Endothelial cell of umbilical vein (primary cell): Measurements from ENCODE around the gene PTGDR2. TPM values are rescaled to one million over a fixed set of nuclear protein-coding genes. Genes with fewer than 3 reads are reported as not detected.

Source experiments
- BruUV-seq: library from RNA; stranded (reverse); fragments of 400-500 nt; replicated peaks from 2 replicates; lab custom pipeline; 2021; lab: Mats Ljungman, UMichigan
- CTCF ChIA-PET: fragments of 300-600, 350-600 bp; sonication (Branson Sonifier 250); formaldehyde crosslinking; loops from one replicate; lab custom pipeline; 2021; ENCODE audit warnings: antibody characterized with exemption, inconsistent platforms; lab: Charles Lee
- POLR2A ChIA-PET: fragments of 300-600, 350-600 bp; sonication (Branson Sonifier 250); formaldehyde crosslinking; loops from one replicate; lab custom pipeline; 2021; ENCODE audit warnings: antibody characterized with exemption, inconsistent platforms; lab: Charles Lee
- DNase-seq: peaks from one replicate; pipeline ENCODE4 v3.0.0-alpha.2; 2011; ENCODE audit warnings: low read depth, low spot score
- FAIRE-seq: peaks from 2 replicates; lab custom pipeline; 2011; peaks lifted over from hg19 to GRCh38; lab: Jason Lieb, UNC
- H2AFZ ChIP-seq: 2 replicates; pipeline ENCODE4 v1.6.0; 2012; ENCODE audit warnings: low read depth, low read length, control low read depth, inconsistent platforms
- H3K27ac ChIP-seq: 2 replicates; pipeline ENCODE4 v1.5.1; 2011; ENCODE audit warnings: low read depth, mild to moderate bottlenecking, control low read depth, low read length, moderate library complexity; ENCODE audit not compliant: insufficient read depth
- H3K27me3 ChIP-seq, 2 experiments: 2 replicates each; pipeline versions ENCODE4 v1.6.0 to v1.6.1; 2011; ENCODE audit warnings: low read length in 2 of 2, mixed read lengths in 1 of 2; ENCODE audit not compliant: control insufficient read depth in 2 of 2, insufficient read depth in 2 of 2
- H3K36me3 ChIP-seq, 2 experiments: 2 replicates in 1 of 2; 3 replicates in 1 of 2; pipeline ENCODE4 v1.5.1; 2011; ENCODE audit warnings: low read length in 2 of 2, mild to moderate bottlenecking in 1 of 2, moderate library complexity in 1 of 2; ENCODE audit not compliant: control insufficient read depth in 2 of 2, insufficient read depth in 2 of 2; ENCODE audit errors: extremely low read depth in 1 of 2
- H3K4me1 ChIP-seq: 3 replicates; pipeline ENCODE4 v1.5.1; 2011; ENCODE audit warnings: mild to moderate bottlenecking, low read length; ENCODE audit not compliant: control insufficient read depth, insufficient read depth; ENCODE audit errors: extremely low read depth
- H3K4me2 ChIP-seq: 2 replicates; pipeline ENCODE4 v1.6.1; 2011; ENCODE audit warnings: low read length, control low read depth, mixed read lengths; ENCODE audit not compliant: insufficient read depth
- H3K4me3 ChIP-seq, 3 experiments: fragments of 200-600 bp in 1 of 3; sonication (generic), shearing (Covaris generic) in 1 of 3; replicated peaks in 1 of 3; 2 replicates each; pipeline ENCODE4 v1.5.1; 2011 to 2016; ENCODE audit warnings: control low read depth in 3 of 3, low read length in 3 of 3, mild to moderate bottlenecking in 2 of 3, inconsistent platforms in 1 of 3, low read depth in 1 of 3, moderate library complexity in 1 of 3; ENCODE audit not compliant: insufficient read depth in 1 of 3
- H3K79me2 ChIP-seq: 2 replicates; pipeline ENCODE4 v1.6.0; 2012; ENCODE audit warnings: low read length, inconsistent platforms; ENCODE audit not compliant: control insufficient read depth, insufficient read depth
- H3K9ac ChIP-seq: replicated peaks from 2 replicates; pipeline ENCODE3; 2011; ENCODE audit warnings: low read length, control low read depth; ENCODE audit not compliant: insufficient read depth; ENCODE audit errors: extremely low read depth
- H3K9me1 ChIP-seq: replicated peaks from 3 replicates; pipeline ENCODE4 v1.6.0; 2011; ENCODE audit warnings: mild to moderate bottlenecking, low read length; ENCODE audit not compliant: control insufficient read depth, insufficient read depth; ENCODE audit errors: extremely low read depth
- H3K9me3 ChIP-seq: replicated peaks from 2 replicates; pipeline ENCODE4 v1.5.1; 2012; ENCODE audit warnings: low read length, inconsistent platforms; ENCODE audit not compliant: control insufficient read depth, insufficient read depth
- H4K20me1 ChIP-seq: replicated peaks from 2 replicates; pipeline ENCODE3; 2011; ENCODE audit warnings: mild to moderate bottlenecking, low read length; ENCODE audit not compliant: control insufficient read depth, insufficient read depth; ENCODE audit errors: extremely low read depth
- FOS ChIP-seq: IDR thresholded peaks from 2 replicates; pipeline ENCODE4 v1.6.1; 2011; ENCODE audit warnings: mild to moderate bottlenecking, low read length, moderate library complexity, borderline replicate concordance; ENCODE audit not compliant: insufficient read depth
- GATA2 ChIP-seq: IDR thresholded peaks from 2 replicates; pipeline ENCODE4 v1.7.0; 2011; ENCODE audit warnings: low read depth, mild to moderate bottlenecking, moderate library complexity, mixed read lengths, low read length; ENCODE audit not compliant: insufficient read length, insufficient read depth
- JUN ChIP-seq: IDR thresholded peaks from 2 replicates; pipeline ENCODE4 v1.6.1; 2011; ENCODE audit warnings: borderline replicate concordance, low read depth; ENCODE audit not compliant: insufficient read length, insufficient read depth
- MYC ChIP-seq: IDR thresholded peaks from one replicate; pipeline ENCODE4 v1.6.1; 2011; ENCODE audit warnings: mild to moderate bottlenecking, low read depth, low read length
- POLR2A ChIP-seq: IDR thresholded peaks from 2 replicates; pipeline ENCODE4 v1.6.1; 2012; ENCODE audit warnings: low read depth, mild to moderate bottlenecking, control low read depth, low read length
- POLR2AphosphoS5 ChIP-seq: IDR thresholded peaks from 2 replicates; pipeline ENCODE4 v1.6.1; 2012; ENCODE audit warnings: low read depth, mild to moderate bottlenecking, control low read depth, low read length, moderate library complexity; ENCODE audit not compliant: insufficient read depth
- dilution Hi-C: fragments of 300-500 bp; cut with MboI; formaldehyde crosslinking; loops from one replicate; pipeline ENCODE4 v1.15.0; 2019; ENCODE audit warnings: low sequenced_read_pairs; ENCODE audit not compliant: extremely low pct_ligation_motif_present
- intact Hi-C: fragments of 100-400 bp; cut with micrococcal nuclease; formaldehyde crosslinking; loops from one replicate; pipeline ENCODE4 v1.10.0; 2022
- polyA plus RNA-seq, 4 experiments: library from polyadenylated mRNA; depleted of rRNA in 3 of 4; stranded (reverse) in 3 of 4; unstranded in 1 of 4; fragments of >200 nt; gene quantifications; 2 replicates each; pipeline versions ENCODE4 v1.2.1 to v1.2.3, GENCODE V29; 2011 to 2012; ENCODE audit warnings: missing spikeins in 1 of 4
- total RNA-seq: library from RNA; stranded (reverse); gene quantifications from 2 replicates; pipeline ENCODE4 v1.2.3, GENCODE V29; 2021
- TF ChIP-seq, protein P1 (sequence below), 2 donors: IDR thresholded peaks; 1 replicate in 1 of 2; 2 replicates in 1 of 2; pipeline ENCODE4 v1.5.1; 2011; ENCODE audit warnings: low read length in 2 of 2, mild to moderate bottlenecking in 2 of 2, moderate library complexity in 2 of 2, control low read depth in 1 of 2, inconsistent platforms in 1 of 2, low read depth in 1 of 2; ENCODE audit not compliant: insufficient read depth in 1 of 2; ENCODE audit errors: extremely low read depth in 1 of 2
- TF ChIP-seq, protein P2 (sequence below): IDR thresholded peaks from 2 replicates; pipeline ENCODE4 v1.6.1; 2011; ENCODE audit not compliant: insufficient read depth, insufficient read length

The PTGDR2 gene
- total and polyA plus RNA-seq, 2 donors (not counting 3 experiments of a cell fraction or from before 2014, with no cell fraction given): 0.15 TPM; not detected in 1

DNA sequence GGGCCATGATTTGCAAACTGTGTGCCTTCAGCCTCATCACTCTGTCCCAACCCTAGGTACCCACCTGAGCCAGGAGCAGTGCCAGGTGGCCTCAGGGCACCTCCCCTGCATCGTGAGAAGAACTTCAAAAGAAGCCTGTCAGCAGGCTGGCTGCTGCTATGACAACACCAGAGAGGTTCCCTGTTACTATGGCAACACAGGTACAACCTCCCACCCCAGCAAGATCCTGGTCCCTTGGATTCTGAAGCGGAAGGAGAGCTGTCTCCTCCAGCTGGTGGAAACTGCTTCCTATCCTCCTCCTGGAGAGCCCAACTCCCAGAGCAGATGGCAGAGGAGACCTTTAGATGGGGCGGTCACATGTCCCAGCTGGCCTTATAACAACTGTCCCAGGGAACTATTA lies 14.5 kb upstream of the PTGDR2 start:
- POLR2A ChIA-PET: no interaction called here
- no peak overlapping the region for H3K9ac ChIP-seq
- H3K9me1 ChIP-seq: no peaks in the 10 kb centered on the region
- FAIRE-seq (no peak), DNase-seq (no peak)
- H3K79me2 ChIP-seq: no peaks in the 10 kb centered on the region
- intact Hi-C loops (no loop called here), dilution Hi-C loops (no loop called here)
- H3K4me2 ChIP-seq: no peak overlapping the region
- H3K27ac ChIP-seq: no peak overlapping the region
- no peak overlapping the region for H2AFZ ChIP-seq
- H4K20me1 ChIP-seq: no peaks in the 10 kb centered on the region
- no TSS peak for BruUV-seq
- CTCF ChIA-PET: interaction anchor here (2.0 to 3.3 kb wide), 3 partner anchors 17 to 39 kb away, joined by 7 to 12 read pairs (median 10); no protein-coding TSS in a partner anchor
- no peak for TF ChIP-seq FOS
- TF ChIP-seq, protein P1, sequence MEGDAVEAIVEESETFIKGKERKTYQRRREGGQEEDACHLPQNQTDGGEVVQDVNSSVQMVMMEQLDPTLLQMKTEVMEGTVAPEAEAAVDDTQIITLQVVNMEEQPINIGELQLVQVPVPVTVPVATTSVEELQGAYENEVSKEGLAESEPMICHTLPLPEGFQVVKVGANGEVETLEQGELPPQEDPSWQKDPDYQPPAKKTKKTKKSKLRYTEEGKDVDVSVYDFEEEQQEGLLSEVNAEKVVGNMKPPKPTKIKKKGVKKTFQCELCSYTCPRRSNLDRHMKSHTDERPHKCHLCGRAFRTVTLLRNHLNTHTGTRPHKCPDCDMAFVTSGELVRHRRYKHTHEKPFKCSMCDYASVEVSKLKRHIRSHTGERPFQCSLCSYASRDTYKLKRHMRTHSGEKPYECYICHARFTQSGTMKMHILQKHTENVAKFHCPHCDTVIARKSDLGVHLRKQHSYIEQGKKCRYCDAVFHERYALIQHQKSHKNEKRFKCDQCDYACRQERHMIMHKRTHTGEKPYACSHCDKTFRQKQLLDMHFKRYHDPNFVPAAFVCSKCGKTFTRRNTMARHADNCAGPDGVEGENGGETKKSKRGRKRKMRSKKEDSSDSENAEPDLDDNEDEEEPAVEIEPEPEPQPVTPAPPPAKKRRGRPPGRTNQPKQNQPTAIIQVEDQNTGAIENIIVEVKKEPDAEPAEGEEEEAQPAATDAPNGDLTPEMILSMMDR (IDR thresholded peaks at IDR 0.05; ENCODE audit: extremely low read depth in 1 of 2, insufficient read depth in 1 of 2, low read depth in 1 of 2, low read length in 2 of 2): no peak
- no peak for TF ChIP-seq POLR2A
- TF ChIP-seq MYC: no peak
- H3K4me1 ChIP-seq: no peaks in the 10 kb centered on the region
- H3K9me3 ChIP-seq: no peaks in the 10 kb centered on the region
- H3K27me3 ChIP-seq: no peaks in the 10 kb centered on the region
- H3K36me3 ChIP-seq: no peaks in the 10 kb centered on the region
- no peak overlapping the region for H3K4me3 ChIP-seq

DNA sequence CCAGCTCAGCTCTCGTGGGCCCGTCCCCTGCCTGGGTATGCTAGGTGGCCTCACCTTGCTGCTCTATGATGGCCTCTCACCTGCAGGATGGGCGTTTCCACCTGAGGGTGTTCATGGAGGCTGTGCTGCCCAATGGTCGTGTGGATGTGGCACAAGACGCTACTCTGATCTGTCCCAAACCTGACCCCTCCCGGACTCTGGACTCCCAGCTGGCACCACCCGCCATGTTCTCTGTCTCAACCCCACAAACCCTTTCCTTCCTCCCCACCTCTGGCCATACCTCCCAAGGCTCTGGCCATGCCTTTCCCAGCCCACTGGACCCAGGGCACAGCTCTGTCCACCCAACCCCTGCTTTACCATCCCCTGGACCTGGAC lies 13.7 kb upstream of the PTGDR2 start:
- no peak overlapping the region for H3K9ac ChIP-seq
- ChIA-PET CTCF (interaction anchor here (1.0 to 2.0 kb wide), 2 partner anchors 18 to 39 kb away, joined by 3 to 7 read pairs; no protein-coding TSS in a partner anchor), POLR2A (no interaction called here)
- no TSS peak for BruUV-seq
- dilution Hi-C loops: no loop called here
- no peaks in the 10 kb centered on the region for H3K79me2 ChIP-seq
- H3K4me2 ChIP-seq: no peak overlapping the region
- H3K4me3 ChIP-seq: no peak overlapping the region
- TF ChIP-seq JUN: no peak
- TF ChIP-seq GATA2: no peak
- no peak for TF ChIP-seq POLR2AphosphoS5
- TF ChIP-seq MYC: no peak
- TF ChIP-seq, protein P2, sequence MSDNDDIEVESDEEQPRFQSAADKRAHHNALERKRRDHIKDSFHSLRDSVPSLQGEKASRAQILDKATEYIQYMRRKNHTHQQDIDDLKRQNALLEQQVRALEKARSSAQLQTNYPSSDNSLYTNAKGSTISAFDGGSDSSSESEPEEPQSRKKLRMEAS: no peak
- TF ChIP-seq POLR2A: no peak
- TF ChIP-seq, protein P1 (IDR thresholded peaks at IDR 0.05; ENCODE audit: extremely low read depth in 1 of 2, insufficient read depth in 1 of 2, low read depth in 1 of 2, low read length in 2 of 2): no peak
- H4K20me1 ChIP-seq: no peaks in the 10 kb centered on the region
- H3K27me3 ChIP-seq: no peaks in the 10 kb centered on the region
- H3K4me1 ChIP-seq: no peaks in the 10 kb centered on the region
- DNase-seq (no peak), FAIRE-seq (no peak)
- H3K9me1 ChIP-seq: no peaks in the 10 kb centered on the region
- H3K27ac ChIP-seq: no peak overlapping the region
- no peak overlapping the region for H2AFZ ChIP-seq
- H3K9me3 ChIP-seq: no peaks in the 10 kb centered on the region
- intact Hi-C loops: no loop called here
- no peaks in the 10 kb centered on the region for H3K36me3 ChIP-seq
